Posterior cingulate gyrus (tissue), 11 donors: ENCODE data around the gene UQCR11.

Source experiments
- DNase-seq, 10 donors: peaks; one replicate each; pipeline versions ENCODE4 v3.0.0 to v3.0.0-alpha.2; 2020 to 2021; ENCODE audit warnings: mixed read lengths in 3 of 10
- intact Hi-C: fragments of 100-400 bp; cut with DNase I; formaldehyde crosslinking; loops from one replicate; pipeline ENCODE4 v1.15.1; 2023

The UQCR11 gene

DNA sequence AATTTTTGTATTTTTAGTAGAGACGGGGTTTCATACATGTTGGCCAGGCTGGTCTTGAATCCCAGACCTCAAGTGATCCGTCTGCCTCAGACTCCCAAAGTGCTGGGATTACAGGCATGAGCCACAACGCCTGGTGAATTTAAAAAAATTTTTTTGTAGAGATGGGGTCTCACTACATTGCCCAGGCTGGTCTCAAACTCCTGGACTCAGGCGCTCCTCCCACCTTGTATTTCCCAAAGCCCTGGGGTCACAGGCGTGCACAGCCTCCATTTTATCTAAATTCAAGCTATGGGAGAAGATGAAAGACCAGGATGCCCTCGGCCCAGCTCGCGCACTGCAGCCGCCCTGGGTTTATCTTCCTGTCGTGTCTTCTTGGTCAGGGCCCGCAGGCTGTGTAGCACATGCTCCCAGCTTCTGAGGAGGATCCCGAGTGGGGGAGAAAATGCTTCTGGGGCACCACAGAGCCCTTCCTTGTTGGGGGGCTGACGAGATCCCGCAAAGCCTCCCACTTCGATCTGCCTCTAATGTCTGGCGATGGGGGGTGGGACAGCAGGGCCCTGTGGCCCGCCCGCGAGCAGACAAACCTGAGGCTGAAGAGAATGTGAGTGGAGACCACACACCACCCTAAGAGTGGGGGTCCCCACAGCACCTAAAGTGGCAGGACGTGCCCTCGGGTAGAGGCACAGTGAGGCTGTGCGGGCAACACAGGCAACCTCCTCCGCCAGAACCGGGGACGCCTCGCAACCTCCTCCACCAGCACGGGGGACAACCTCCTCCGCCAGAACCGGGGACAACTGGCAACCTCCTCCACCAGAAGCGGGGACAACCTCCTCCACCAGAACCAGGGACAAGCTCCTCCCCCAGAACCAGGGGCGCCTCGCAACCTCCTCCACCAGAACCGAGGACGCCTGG lies 31.3 kb upstream of the UQCR11 start:
- DNase-seq: no peak
- intact Hi-C loops: no loop called here

DNA sequence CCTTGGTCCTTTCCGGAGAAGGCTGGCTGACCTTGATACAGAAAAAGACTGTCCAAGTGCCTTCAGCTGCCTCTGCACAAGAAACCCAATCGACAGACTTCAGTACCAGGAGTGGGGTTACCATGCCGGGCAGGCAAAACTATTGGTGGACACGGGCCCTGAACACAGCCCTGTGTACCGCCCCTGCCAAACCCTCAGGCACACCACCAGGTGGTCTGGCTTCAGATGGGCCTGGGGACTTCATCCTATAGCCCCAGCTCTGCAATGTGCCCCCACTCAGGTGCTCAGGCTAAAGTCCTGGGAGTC lies 29.6 kb upstream of the UQCR11 start:
- no peak for DNase-seq
- intact Hi-C loops: no loop called here

DNA sequence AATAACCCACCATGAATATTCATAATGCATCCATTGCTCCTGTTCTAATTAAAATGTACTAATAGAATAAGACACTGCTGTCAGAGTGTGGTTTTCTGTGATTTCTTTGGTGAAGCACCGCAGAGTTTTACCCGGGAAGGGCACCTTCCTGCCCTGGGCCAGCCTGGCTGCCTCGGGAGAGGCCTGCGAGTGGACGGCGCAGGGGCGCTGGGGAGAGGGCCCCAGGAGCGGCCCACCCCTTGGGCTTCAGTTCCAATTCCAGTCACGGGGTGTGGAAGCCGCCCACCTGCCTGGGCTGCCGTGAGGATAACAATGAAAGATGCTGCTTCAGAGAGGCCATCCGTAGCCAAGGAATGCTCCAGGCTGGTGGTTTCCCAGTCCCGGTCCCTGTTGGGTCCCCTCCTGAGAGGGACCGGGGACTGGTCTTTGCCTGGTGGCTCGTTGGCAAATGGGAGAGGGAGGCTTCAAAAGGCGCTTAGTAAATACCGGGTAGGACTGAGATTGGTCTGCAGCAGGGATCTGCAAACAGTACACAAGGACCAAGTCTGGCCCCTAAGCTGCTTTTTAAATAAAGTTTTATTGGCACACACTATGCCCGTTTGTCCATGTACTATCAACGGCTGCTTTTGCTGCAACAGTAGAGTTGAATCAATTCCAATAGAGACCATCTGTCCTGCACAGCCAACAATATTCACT lies 29.1 kb upstream of the UQCR11 start:
- no peak for DNase-seq
- intact Hi-C loops: no loop called here

DNA sequence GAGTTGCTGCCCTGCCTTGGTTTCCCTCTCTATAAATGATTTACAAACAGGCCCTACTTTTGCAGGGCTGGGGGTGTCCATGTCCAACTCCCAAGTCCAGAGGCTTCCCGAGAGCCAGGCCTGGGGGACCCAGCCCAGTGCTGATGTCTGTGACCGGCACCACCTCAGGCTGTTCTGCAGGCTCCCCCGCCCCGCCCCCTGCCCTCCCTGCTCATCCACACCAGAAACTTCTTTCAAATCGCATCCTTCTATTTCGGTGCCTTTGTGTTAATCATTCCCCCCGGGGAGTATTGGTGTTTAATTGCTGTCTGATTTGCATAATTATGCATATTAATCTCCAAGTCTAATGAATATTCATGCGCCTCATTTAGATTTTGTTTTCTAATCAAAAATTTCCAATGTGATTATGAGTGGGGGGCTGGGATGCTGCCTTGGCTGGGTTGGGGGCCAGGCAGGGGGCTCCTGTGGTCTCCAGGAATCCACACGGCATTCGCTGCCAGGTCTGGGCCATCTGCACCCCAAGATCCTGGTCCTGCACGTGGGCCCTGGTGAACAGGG lies 28.1 kb upstream of the UQCR11 start:
- DNase-seq: no peak
- intact Hi-C loops: no loop called here

DNA sequence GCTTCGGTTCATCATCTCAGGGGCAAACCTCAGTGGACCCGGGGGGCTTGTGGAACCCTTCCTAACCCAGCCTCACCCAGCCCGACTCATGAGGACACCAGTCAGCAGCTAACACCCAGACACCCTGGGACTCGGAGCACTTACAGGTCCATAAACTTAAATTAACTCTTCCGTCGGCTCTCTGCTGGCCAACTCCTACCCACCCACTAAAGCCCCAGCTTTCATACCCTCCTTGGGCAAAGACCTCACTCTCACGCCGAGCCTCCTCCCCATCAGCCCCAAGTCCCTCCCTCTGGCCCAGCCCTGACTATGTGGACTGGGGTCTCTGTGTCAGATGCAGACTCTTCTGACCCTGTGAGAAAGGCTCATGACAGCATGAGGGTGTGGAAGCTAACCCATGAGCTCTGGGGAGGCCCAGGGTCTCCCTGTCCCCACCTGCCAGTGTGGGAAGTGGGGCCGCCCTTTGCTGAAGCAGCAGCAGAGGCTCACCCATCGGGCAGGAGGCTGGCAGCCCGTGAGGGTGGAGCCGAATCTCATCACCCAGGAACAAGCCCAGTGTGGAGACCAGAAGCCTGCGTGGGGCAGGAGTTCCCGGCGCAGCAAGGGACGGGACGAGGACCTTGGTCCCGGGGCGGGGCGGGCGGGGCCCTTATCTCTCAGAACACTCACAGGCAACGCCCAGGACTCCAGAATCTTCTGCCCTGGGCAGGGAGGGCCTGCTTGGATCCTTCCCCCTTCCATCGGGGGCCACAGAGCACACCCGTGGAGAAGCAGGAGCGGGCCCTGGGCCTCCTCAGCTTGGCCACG lies 27.4 kb upstream of the UQCR11 start:
- DNase-seq: no peak

GRCh38 chr19:1631557-1632100 lies 26.4 kb upstream of the UQCR11 start:
- intact Hi-C loops: no loop called here
- DNase-seq: no peak

More for the DNA sequence above, 27.4 kb upstream of the UQCR11 start:
- intact Hi-C loops: no loop called here

GRCh38 chr19:1630811-1631210 lies 25.5 kb upstream of the UQCR11 start:
- intact Hi-C loops: no loop called here
- no peak for DNase-seq

- intact Hi-C loops: no loop called here
- DNase-seq: no peak
Measured at GRCh38 chr19:1630012-1630411, 24.8 kb upstream of the UQCR11 start.

- intact Hi-C loops: loop anchor here (10.0 kb wide), 1 partner anchor 135 kb away; no protein-coding TSS in a partner anchor
- no peak for DNase-seq
Measured at GRCh38 chr19:1629256-1629808, 24.1 kb upstream of the UQCR11 start.

GRCh38 chr19:1627194-1627593 lies 21.9 kb upstream of the UQCR11 start:
- no peak for DNase-seq
- intact Hi-C loops: loop anchor here (10.0 kb wide), 1 partner anchor 138 kb away; no protein-coding TSS in a partner anchor

DNA sequence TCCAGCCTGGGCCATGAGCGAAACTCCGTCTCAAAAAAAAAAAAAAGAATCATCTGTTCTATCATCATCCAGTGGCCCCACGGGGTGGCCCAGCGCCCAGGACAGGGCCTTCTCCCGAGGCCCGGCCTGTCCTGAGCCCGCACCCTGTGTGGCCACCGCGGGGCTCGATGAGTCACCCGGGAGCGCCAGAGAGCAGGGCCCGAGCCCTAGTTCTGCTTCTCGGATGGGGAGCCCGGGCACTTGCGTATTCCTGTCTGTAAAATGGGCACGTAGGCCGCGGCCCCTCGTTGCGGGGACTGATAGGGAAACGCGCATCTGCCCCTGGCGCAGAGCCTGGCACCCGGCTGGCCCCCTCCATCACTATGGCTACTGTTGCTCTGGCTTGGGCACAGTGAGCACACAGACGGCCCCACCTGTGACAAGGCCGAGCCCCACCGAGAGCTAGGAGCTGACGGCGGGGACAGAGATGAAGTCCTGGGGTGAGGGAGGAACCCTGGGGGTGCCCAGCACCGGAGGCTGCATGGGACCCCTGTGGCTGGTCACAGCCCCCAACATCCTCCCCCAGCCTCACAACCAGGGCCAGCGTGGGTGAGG lies 21.3 kb upstream of the UQCR11 start:
- DNase-seq: no peak
- intact Hi-C loops: loop anchor here (10.0 kb wide), 1 partner anchor 138 kb away; no protein-coding TSS in a partner anchor

GRCh38 chr19:1624458-1624857 lies 19.2 kb upstream of the UQCR11 start:
- intact Hi-C loops: loop anchor here (10.0 kb wide), 1 partner anchor 140 kb away; no protein-coding TSS in a partner anchor
- peak in 7 of 10 donors; percentile 16 to 89 (median 54) for DNase-seq

DNA sequence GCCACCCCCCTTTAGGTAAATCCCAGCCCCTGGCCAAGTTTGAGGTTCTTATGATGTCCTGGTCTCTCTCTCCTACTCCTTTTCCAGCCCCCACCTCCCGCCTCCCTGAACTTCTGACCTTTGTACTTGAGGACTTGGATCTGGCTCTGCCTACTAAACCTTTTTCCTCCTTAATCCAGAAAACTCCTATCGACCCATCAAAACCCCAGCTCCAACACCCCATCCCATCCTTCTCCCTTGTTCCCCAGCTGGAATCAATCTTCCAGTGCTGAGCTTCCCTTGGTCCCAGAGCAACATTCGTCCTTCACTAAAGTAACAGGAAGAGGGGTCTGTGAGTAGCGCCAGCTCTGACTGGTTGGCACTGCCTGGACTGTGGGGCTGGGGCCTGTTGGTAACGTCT lies 17.3 kb upstream of the UQCR11 start:
- DNase-seq: no peak
- intact Hi-C loops: loop anchor here (10.0 kb wide), 1 partner anchor 142 kb away; no protein-coding TSS in a partner anchor

GRCh38 chr19:1622007-1622406 lies 16.7 kb upstream of the UQCR11 start:
- DNase-seq: no peak

DNA sequence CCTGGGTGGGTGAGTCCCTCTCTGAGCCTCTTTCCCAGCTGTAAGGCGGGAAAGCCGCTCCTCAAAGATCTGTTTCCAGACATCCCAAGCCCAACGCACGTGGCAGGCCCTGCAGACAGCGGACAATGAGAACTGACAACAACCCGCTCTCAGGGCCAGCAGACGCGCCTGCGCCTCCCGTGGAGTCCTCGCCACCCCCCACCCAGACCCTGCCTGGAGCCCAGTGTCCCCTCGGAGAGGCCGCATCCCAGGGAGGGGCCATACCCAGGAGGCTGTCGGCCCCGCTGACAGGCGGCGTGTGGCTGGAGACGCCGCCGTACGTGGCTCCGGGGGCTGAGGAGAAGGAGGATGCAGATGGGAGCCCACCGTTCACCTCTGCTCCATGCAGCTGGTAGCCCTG lies 16.3 kb upstream of the UQCR11 start:
- no peak for DNase-seq
- intact Hi-C loops: loop anchor here (10.0 kb wide), 1 partner anchor 143 kb away; no protein-coding TSS in a partner anchor

More at GRCh38 chr19:1622007-1622406, 16.7 kb upstream of the UQCR11 start:
- intact Hi-C loops: loop anchor here (10.0 kb wide), 1 partner anchor 143 kb away; no protein-coding TSS in a partner anchor

- intact Hi-C loops: loop anchor here (10.0 kb wide), 1 partner anchor 144 kb away; no protein-coding TSS in a partner anchor
- DNase-seq: no peak
Measured at GRCh38 chr19:1621021-1621420, 15.8 kb upstream of the UQCR11 start.

DNA sequence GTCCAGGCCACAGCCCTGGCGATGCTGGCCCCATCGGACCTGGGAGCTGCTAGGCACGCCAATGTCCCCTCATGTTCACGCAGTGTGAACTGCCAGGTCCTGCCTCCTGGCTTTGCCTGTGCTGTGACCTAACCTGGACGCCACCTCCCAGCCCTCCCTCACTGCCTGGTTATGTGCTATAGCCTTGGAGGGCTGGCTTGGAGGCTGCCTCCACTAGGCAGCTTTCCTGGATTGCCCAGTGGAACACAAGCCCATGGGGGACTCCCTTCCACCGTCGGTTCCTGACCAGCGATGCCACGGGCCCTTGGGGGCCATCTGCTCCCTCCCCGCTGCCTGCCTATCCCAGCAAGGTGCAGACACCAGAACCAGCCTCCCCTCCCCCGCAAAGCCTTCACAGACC lies 15.2 kb upstream of the UQCR11 start:
- DNase-seq: no peak
- intact Hi-C loops: loop anchor here (10.0 kb wide), 1 partner anchor 144 kb away; no protein-coding TSS in a partner anchor

DNA sequence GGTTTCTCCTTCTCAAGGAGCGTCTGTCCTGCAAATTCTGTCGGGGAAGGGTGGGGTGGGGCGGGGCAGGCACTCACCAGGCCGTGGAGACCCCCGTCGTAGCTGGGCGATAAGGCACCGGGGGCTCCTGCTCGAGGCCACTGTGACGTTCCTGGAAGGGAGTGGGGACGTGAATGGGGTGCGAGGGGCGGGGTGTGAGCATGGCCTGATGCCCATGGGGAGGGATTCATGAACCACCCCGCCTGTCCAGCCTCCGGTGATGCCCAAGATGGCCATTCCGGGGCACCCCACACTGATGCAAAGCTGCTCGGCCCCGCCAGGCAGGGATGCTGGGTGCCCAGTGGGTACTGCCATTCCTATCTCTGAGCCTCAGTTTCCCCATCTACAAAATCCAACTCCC lies 14.4 kb upstream of the UQCR11 start:
- intact Hi-C loops: loop anchor here (10.0 kb wide), 1 partner anchor 145 kb away; no protein-coding TSS in a partner anchor
- DNase-seq: no peak

- DNase-seq: no peak
- intact Hi-C loops: no loop called here
Measured at GRCh38 chr19:1619094-1619439, 13.8 kb upstream of the UQCR11 start.
